ENCODE results near the gene LPIN3. TPM values are rescaled to one million over a fixed set of nuclear protein-coding genes. Genes with fewer than 3 reads are reported as not detected.

Gene LPIN3
- total and polyA plus RNA-seq, 2 of the 4 experiments (the other 2 are of a cell fraction): 2.3 to 8.3 TPM

DNA sequence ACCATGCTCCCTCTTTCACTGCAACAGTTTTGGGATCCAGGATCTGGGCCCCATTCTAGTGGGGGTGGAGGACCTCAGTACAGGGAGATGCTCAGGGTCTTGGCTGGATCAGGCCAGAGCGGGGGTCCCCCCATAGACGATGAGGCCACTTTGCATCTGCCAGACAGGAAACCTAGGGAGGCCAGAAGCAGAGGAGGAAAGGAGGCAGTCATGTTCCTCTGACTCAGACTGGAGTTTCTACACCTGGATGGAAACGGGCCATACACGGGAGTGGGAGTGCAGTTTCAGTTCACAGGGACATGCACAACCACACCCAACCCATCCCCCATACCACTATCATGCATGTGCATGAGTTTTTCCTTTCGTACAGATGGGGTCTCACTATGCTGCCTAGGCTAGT lies 29.6 kb downstream of the LPIN3 start:
- Histone ChIP-seq H2BK15ac (ENCODE audit: low read depth, low read length) (no peak overlapping the region), H2BK20ac (ENCODE audit: low read depth, low read length) (no peak overlapping the region), H3K27me3 (ENCODE audit: control insufficient read depth, insufficient read depth, low read length) (peaks cover 71% of the 10 kb centered on the region), H3K36me3 (ENCODE audit: control insufficient read depth, insufficient read depth, low read length) (no peaks in the 10 kb centered on the region), H3K9me3 (ENCODE audit: control insufficient read depth, insufficient read depth, low read length) (peaks cover 4% of the 10 kb centered on the region; the same call in 1 of the 2 replicates), H3K27ac (ENCODE audit: insufficient read depth, low read length) (no peak overlapping the region), H3K4me3 (ENCODE audit: insufficient read depth, low read depth, low read length) (no peak overlapping the region), H3K23ac (ENCODE audit: low read depth, low read length) (no peak overlapping the region), H2AK5ac (ENCODE audit: low read depth, low read length) (no peak overlapping the region), H4K20me1 (ENCODE audit: insufficient read depth, low read length) (peaks cover 4% of the 10 kb centered on the region; the same call in 1 of the 2 replicates), H4K8ac (ENCODE audit: low read depth in 2 of 2, low read length in 2 of 2) (no peak overlapping the region), H3K18ac (ENCODE audit: low read depth, low read length) (no peak overlapping the region), H2BK120ac (ENCODE audit: low read depth, low read length) (no peak overlapping the region), H2BK5ac (ENCODE audit: low read depth, low read length, poor library complexity, severe bottlenecking) (no peak overlapping the region), H3K4ac (ENCODE audit: low read depth, low read length) (no peak overlapping the region), H3K14ac (replicated peaks; ENCODE audit: low read depth, low read length) (no peak overlapping the region), H3K9ac (ENCODE audit: low read depth, low read length) (no peak overlapping the region), H3K9me1 (ENCODE audit: insufficient read depth, low read length) (no peaks in the 10 kb centered on the region), H3K56ac (ENCODE audit: extremely low read depth, insufficient read depth, low read length) (no peak overlapping the region), H2AFZ (replicated peaks; ENCODE audit: low read length, poor library complexity) (no peak overlapping the region), H4K91ac (ENCODE audit: insufficient read depth, low read depth, low read length) (no peak overlapping the region), H4K5ac (ENCODE audit: low read depth, low read length) (no peak overlapping the region), H3K79me1 (ENCODE audit: low read depth in 1 of 2, low read length in 2 of 2) (no peaks in the 10 kb centered on the region), H3K4me1 (ENCODE audit: control insufficient read depth, insufficient read depth, low read length) (no peaks in the 10 kb centered on the region), H2AK9ac (replicated peaks; ENCODE audit: low read depth, low read length, poor library complexity) (no peak overlapping the region), H3K4me2 (ENCODE audit: low read depth, low read length) (no peak overlapping the region)
- ChIA-PET POLR2A (ENCODE audit: unreplicated experiment) (no interaction called here), CTCF (no interaction called here)
- ATAC-seq (ENCODE audit: low read depth) (no peak), DNase-seq (no peak)
- dilution Hi-C loops (cut with HindIII; ENCODE audit: low sequenced_read_pairs, unreplicated experiment) (no loop called here), intact Hi-C loops (cut with micrococcal nuclease) (no loop called here), in situ Hi-C loops (cut with MboI; ENCODE audit: low sequenced_read_pairs) (no loop called here)
- TF ChIP-seq RAD21 (IDR thresholded peaks at IDR 0.05; ENCODE audit: low read length) (no peak), RCOR1 (IDR thresholded peaks at IDR 0.05; ENCODE audit: insufficient replicate concordance, low read length) (no peak), BHLHE40 (IDR thresholded peaks at IDR 0.05; ENCODE audit: low read depth, low read length) (no peak), SMC3 (IDR thresholded peaks at IDR 0.05; ENCODE audit: low read depth, low read length) (no peak), MAFK (IDR thresholded peaks at IDR 0.05; ENCODE audit: low read depth, low read length) (no peak), CEBPB (IDR thresholded peaks at IDR 0.05; ENCODE audit: low read depth, low read length) (no peak), MAZ (IDR thresholded peaks at IDR 0.05; ENCODE audit: borderline replicate concordance, low read depth, low read length) (no peak), ELK1 (IDR thresholded peaks at IDR 0.05; ENCODE audit: borderline replicate concordance, low read depth, low read length) (no peak), RFX5 (IDR thresholded peaks at IDR 0.05; ENCODE audit: low read depth, low read length) (no peak), CHD1 (IDR thresholded peaks at IDR 0.05; ENCODE audit: low read depth, low read length) (no peak), CTCF (conservative IDR thresholded peaks at IDR 0.05; ENCODE audit: low read depth, low read length) (no peak), NFE2L2 (IDR thresholded peaks at IDR 0.05; ENCODE audit: low read depth, low read length) (no peak)
- TF ChIP-seq, protein P1, sequence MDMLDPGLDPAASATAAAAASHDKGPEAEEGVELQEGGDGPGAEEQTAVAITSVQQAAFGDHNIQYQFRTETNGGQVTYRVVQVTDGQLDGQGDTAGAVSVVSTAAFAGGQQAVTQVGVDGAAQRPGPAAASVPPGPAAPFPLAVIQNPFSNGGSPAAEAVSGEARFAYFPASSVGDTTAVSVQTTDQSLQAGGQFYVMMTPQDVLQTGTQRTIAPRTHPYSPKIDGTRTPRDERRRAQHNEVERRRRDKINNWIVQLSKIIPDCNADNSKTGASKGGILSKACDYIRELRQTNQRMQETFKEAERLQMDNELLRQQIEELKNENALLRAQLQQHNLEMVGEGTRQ (IDR thresholded peaks at IDR 0.05; ENCODE audit: low read depth, low read length): no peak
- 33% methylated on average over 1 of the region's 5 CpGs; no CpG with 5 or more reads in 1 of the 2 experiments for WGBS, 2 experiments (ENCODE audit: extremely low coverage in 2 of 2, insufficient read length in 1 of 2)
- no TSS peak for BruUV-seq (replicated peaks)

Data from IMR-90 (cell line).